ENCODE results near the gene EXTL1.

EXTL1 gene

DNA sequence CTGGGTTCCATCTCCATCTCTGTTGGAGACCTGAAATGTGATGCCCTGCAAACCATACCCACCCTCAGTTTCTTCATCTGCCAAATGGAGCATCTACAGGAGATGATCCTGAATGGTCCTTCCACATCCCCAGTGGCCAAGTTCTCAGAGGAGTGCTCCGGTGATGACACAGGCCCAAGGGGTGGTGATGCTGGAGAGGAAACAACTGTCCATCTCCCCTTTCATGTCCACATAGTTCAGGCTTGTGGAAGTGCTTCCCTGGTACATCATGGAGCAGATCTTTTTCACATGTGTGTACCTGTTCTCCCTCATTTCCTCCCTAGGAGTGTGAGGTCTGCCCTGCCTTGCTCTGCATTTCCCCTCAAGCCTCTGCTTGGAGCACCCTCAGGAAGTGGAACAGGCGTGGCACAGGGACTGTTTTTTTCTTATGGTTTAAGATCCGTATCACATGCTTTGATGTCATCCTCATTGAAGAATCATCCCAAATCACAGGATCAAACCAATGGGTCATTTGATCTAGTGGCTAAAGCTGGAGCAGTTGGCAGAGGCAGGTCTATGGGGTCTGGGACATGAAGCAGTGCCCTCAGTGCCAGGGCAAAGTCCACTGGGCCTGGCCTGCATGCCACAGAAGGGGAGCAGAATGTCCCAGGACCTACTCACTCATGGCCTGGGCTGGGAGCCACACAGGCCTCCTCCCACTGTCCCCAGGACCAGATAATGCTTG lies 54.0 kb downstream of the EXTL1 start:
- DNase-seq, result no peak

DNA sequence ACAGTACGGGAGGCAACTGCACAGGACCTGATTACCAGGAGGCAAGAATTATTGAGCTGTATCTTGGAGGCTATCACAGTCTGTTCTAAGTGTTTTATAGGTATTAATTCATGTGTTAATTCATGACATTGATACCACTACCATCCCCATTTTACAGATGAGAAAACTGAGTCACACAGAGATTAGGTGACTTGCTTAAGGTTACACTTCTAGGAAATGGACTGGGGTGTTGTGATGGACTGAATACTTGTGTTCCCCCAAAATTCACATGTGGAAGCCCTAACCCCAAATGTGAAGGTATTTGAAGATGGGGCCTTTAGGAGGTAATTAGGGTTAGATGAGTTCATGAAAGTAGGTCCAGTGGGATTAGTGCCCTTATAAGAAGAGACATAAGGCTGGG lies 55.9 kb downstream of the EXTL1 start:
- DNase-seq, result no peak

DNA sequence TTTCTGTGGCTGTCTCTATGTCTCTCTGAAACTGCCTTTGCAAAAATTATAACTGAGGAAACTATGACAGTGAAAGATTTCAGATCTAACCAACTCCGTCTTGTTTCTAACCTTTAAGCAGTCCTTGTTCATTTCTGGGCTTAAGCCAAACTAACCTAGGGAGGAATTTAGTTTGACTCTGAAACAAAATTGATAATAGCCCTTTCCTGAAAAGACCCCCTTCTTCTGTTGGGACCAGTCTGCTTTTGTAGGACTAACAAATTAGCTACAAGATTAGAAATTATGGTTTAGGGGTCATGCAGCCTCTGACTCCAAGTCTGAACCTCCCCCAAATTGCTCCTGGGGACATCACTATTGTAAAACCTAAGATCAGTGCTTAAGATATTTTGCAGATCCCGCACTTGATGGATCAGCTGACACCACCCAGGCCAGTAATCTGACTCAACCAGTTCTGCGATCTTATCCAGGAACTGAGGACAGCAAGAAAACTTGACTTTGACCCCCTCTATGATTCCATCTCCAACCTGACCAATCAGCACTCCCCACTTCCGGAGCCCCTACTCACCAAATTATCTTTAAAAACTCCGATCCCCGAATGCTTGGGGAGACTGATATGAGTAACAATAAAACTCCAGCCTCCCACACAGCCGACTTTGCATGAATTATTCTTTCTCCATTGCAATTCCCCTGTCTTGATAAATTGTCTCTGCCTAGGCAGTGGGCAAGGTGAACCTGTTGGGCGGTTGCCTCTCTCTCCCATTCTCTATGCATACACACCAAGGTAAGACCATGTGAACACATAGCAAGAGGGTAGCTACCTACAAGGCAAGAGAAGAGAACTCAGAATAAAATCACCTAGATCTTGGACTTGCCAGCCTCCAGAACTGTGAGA lies 57.0 kb downstream of the EXTL1 start:
- DNase-seq, result no peak

DNA sequence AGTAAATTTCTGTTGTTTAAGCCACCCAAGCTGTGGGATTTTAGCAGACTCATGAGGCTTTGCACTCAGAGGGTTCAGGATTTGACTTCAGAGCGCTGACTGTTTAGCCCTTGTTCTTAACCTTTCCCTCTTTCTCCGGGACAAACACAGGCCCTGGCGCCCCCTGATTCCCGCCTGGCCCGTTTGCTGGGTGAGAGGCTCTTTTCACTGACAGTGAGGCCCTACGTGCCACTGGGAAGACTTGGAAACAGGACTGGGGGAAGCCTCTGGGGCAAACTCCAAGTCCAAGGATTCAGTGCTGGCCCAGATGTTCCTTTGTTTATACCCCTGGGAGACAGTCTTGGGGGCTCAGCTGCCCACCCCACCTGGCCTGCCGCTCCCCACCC lies 57.6 kb downstream of the EXTL1 start:
- no peak for DNase-seq

DNA sequence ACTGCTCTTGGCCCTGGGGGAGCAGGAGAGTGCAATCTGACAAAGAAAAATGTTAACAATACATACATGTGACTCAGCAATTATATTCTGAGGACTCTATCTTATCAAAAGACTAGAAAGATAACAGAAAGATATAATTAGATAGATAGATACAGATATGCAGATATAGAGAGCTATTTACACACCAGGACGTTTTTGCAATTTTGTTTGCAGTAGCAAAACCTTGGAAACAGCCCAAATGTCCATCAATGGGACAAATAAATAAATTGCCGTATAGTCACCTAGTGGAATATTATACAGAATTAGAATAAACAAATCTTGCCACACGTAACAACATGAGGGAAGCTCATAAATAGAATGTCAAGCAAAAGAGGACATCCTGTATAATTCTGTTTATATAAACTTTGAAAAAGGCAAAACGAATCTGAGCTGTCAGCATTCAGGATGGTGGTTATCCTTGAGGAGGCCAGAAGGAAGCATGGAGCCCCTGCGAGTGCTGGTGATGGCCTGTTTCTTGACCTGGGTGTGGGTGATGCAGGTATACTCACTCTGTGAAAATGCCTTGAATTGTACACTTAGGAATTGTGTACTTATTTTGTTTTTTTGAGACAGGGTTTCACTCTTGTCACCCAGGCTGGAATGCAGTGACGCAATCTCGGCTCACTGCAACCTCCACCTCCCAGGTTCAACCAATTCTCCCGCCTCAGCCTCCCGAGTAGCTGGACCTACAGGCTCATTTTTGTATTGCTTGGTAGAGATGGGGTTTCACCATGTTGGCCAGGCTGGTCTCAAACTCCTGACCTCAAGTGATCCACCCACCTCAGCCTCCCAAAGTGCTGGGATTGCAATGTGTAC lies 58.6 kb downstream of the EXTL1 start:
- no peak for DNase-seq

DNA sequence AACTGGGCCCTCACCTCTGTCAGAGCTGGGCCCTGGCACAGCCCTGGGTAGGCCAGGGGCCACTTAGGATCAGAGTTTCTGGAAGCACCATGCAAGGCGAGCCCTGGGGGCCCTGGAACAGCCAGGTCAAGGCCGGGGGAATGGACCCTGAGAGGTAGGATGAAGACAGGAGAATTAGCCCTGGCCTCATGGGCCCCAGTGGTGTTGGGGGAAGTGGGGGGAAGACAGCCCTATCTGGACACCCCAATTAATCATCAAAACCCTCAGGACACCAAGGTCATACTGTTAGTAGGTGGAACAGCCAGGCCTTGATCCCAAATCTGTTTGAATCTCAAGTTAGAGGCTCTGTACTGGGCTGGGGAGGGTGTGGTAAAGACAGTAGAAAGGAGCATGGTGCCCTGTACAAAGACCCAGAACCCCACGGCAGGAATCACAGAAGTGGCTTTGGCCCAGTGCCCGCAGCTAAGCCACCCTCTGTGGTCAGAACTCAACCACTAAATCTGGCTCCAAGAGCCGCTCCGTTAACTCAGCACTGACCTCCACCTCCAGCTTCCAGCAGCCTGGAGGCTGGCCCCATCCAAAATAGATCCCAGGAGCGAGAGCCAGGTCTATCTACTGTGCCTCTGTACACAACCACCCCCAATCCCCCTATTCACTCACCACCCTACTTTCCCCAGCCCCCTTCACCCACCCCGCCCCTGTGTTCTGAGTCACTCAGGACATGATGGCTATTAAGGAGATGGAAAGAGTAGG lies 59.9 kb downstream of the EXTL1 start:
- DNase-seq, result no peak

DNA sequence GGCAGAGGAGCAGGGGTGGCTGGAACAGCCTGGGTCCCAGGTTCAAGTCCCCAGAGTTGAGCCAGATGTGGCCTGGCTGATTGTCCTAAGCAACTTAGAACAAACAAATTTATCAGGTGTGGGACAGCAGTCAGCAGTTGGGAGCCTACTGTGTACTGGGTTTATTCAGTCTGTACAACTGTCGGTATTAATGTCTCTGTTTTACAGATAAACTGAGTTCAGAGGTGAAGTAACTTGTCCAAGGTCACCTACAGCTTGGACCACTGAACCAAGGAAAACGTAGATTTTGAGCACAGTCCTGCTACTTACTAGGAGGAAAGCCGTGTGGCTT lies 60.4 kb downstream of the EXTL1 start:
- DNase-seq, result no peak

DNA sequence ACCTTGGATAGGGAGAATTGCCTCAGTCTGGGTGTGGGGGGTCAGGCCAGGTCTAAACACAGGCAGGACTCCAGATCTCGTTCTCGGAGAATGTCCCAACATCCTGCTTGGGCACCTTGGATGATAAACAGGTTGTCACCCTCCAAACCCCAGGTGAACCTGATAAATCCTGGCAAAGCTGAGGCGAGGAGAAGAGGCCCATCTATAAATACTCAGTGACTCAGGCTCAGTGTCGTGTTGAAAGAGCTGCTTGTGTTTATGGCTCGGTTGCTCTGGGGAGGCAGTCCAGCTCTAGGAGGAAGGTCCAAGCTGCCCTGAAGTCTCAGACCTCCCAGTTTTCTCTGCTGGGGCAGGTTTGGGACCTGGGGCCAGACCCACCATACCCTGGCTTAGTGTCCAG lies 61.6 kb downstream of the EXTL1 start:
- DNase-seq, result no peak

DNA sequence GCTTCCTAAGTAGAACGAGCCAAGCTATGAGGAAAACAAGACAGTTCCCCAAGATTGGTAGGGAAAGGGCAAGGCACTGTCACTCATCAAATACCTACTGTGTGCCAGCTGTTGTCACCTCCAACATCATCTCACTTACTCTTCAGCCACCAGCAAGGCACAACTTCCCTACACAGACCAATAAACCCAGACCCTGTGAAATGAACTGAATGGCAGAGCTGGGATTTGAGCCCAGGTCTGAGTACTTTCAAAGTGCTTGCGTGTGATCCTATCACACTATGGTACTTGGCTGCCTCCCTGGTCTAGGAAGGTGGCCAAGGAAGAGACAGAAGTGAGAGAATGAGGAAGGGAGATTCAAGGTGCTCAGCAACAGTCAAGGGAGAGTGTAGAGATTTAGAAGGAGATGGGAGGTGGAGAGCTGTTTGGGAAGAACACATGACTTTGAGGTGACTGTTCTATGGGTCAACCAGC lies 62.6 kb downstream of the EXTL1 start:
- DNase-seq, result no peak

DNA sequence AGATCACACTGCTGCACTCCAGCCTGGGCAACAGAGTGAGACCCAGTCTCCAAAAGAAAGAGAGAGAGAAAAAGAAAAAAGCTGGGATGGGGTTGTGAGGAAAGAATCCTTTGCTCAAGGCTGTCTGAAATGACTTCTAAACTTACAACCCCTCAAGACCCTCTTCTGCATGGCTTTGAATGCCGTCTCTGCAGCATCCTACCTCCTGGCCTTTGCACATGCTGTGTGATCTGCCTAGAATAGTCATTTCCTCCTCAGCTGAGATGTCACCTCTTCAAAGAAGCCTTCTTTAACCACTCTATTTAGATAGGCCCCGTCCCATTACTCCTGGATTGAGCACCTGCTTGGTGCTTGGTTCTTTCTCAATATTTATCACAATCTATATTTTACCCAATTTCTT lies 63.3 kb downstream of the EXTL1 start:
- DNase-seq, result no peak

Data from NCI-H748 treated with DMSO at 0.1 percent for 48 hours (cell line).